ENCODE data around the gene ARSG. TPM values are rescaled to one million over a fixed set of nuclear protein-coding genes. Genes with fewer than 3 reads are reported as not detected.
A peak's percentile ranks its signal among the peaks of the same experiment; 100 is the strongest.

ARSG gene
- total RNA-seq, 1 donor from 2014 or later = 5.5 TPM

- DNase-seq (ENCODE audit: low spot score) = no peak
These were observed 159.5 kb downstream of the ARSG start for GRCh38 chr17:68450801-68451200.

GRCh38 chr17:68451670-68452354 is 160.5 kb downstream of the ARSG start:
- DNase-seq (ENCODE audit: low spot score) = no peak

- DNase-seq (ENCODE audit: low spot score) = no peak
These were observed 161.5 kb downstream of the ARSG start for GRCh38 chr17:68452724-68453290.

- DNase-seq (ENCODE audit: low spot score) = no peak
These were observed 162.8 kb downstream of the ARSG start for GRCh38 chr17:68453991-68454665.

- DNase-seq (ENCODE audit: low spot score) = peak; percentile 44
These were observed 164.6 kb downstream of the ARSG start for GRCh38 chr17:68455901-68456338.

DNA sequence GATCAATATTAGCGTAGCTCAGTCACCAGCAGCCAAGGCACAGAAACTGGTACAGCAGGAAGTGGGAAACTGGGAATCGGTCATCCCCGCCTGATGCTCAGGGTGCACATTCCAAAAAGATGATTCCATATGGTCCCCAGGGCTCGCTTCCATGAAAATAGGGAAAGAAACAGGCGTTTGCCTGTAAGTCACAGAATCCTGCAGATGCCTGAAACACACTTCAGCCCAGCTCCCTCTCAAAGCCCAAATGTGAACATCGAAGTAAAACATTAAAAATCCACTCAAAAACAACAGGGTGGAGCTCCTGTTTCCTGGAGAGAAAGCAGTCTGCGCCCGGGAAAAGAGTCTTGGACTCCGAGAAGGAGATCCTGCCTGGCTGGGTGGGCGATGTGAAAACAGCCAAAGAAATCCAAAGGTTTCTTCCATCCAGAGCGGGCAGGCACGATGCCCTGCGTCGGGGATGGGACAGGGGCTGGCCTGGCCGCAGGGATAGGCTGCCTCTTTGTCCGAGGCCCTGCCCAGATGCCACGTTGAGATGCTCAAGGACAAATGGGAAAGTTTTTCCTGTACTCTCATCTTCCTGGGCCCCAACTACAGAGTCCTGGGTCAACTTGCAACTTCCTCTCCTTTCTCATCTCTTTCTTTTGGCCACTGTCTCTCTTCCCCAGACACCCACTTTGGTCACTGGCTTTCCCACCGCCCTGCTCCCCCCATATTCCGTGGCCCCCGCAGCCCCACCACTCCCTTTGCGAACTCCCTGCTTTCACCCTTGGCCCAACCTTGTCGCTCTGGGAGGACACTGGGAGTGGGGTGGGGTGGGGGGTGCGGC is 165.3 kb downstream of the ARSG start:
- DNase-seq (ENCODE audit: low spot score) = peak; percentile 96

DNA sequence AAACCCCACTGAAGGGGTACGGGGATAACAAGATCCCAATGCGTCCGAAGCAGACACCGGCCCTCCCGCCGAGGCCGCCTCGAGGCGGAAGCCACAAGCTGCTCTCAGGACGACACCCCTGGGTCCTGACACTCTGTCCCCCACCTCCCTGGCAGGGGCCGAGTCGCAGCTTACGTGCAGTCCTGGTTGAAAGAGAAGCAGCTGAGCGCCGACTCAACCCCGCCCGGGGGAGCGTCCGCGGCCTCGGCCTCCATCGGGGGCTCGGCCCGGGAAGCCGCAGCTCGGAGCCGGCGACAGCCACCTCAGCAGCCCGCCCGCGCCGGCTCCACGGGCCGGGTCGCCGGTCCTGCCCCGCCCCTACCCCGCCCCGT is 165.9 kb downstream of the ARSG start, which contains the start of gene WIPI1:
WIPI1 (minus strand) TSS at position 329 of the 371 bp plus-strand sequence; CDS start at position 254, 75 bp downstream.
- DNase-seq (ENCODE audit: low spot score) = no peak

DNA sequence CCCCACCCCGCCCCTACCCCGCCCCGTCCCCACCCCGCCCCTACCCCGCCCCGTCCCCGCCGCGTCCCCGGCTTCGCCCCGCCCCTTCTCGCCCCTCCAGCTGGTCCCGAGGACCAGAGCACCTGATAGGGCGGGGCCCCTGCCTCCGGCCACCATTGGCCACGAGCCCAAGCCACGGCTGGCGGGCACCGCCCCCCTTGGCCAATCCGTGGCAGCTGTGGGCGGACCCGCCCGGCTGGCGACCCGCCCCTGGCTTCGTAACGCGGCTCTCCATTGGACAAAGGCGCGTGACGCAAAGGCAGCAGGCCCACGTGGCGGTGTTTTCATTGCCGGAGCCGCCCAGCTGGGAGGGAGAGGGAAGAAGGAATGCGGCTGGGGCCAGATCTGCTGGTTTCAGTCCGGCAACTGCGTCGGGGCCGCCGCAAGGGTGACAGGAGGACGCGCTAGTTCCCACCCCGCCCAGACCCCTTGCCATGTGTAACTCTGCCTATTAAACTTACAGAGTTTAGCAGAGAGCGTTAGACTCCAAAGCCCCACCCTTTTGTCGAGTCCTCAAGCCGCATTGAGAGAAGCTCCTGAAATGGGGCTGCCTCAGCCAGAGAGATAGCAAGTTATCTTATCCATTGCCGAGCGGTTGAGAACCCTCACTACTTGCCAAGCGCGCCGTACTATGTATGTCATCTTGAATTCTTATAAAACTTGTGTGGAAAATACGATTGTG is 166.4 kb downstream of the ARSG start:
- peak; percentile 99 for DNase-seq (ENCODE audit: low spot score)

GRCh38 chr17:68458260-68459036 is 167.2 kb downstream of the ARSG start:
- DNase-seq (ENCODE audit: low spot score) = no peak

DNA sequence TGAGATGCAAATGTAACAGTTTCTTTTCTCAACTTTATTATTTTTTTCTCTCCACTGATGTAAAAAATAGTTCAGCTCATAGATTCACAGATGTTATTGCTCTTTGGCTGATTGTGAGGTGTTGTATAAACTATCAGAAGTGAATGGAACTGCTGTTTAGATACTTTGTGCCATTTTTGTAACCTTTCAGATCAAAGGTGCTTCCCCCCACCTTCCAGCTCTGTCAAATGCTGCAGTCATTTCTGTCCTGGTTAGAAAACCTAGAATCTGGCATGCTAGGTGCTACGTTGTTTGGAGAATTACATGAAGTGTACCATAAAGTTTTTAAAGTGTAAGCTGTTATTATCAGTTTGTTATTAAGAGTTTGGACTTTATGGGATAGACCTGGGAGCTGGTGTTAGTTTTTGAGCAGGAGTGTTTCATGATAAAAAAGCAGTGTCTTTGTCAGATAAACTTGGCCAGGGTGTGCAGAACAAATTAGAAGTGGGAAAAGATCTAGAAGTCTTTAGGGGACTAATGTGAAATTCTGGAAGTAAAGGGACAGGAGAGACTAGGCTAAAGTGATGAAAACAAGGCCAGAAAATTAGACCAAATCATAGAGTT is 167.8 kb downstream of the ARSG start:
- no peak for DNase-seq (ENCODE audit: low spot score)

GRCh38 chr17:68460146-68460545 is 168.9 kb downstream of the ARSG start:
- DNase-seq (ENCODE audit: low spot score) = no peak

DNA sequence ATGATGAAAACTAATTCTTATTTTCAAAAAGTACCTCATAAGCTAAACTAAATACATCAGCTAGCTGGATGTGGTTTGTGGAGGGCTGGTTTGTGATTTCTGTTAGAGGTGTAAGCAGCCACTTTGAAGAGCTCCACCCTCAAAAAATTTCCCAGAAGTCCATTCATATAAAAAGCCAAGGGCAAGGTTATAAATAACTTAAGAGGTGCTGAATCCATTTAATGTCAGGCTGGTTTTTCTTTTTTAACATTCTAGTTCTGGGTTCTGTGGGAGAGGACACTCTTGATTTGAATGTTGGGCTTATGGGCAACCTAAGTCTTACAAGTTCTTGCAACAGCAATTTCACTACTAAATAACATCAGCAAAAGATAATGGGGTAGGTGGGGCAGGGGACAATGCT is 169.4 kb downstream of the ARSG start:
- DNase-seq (ENCODE audit: low spot score) = no peak

DNA sequence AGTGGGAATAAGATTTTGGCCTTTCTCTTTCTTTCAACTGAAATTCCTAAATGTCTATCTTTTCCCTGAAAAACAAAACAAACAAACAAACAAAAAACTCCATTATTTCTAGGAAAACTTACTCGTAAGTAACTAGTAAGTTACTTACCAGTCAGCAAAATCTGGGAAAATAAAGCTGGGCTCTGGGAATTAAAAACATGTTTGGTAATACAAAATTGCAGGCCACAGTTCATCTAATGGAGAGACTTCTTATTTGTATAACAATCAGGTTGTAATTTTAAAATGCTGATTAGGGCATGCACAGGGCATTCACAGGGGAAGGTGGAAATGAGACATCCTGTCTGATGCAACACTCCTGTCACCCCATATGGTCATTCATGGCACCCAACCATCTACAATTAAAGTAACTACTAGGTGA is 169.8 kb downstream of the ARSG start:
- DNase-seq (ENCODE audit: low spot score) = no peak

DNA sequence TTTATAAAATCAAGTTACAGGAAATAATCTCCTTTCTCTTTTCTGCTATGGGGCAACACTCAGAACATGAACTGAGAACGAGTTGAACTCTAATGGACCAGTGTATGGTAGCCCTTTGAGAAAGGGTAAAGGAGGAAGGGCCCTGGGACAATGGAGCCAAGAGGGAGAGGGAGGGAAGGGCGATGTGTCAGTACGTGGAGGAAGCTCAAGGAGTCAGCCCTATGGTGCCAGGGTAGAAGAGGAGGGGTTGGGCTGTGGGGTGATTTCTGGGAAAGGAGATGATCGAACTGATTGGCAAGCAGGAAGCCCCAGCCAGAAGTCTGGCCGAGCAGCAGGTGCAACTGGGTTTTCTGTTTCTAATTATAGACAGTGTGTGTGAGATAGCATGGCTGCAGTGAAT is 170.3 kb downstream of the ARSG start:
- DNase-seq (ENCODE audit: low spot score) = no peak

- DNase-seq (ENCODE audit: low spot score) = peak; percentile 91
These were observed 171.3 kb downstream of the ARSG start for GRCh38 chr17:68462381-68463210.

GRCh38 chr17:68463211-68464019 is 172.1 kb downstream of the ARSG start:
- DNase-seq (ENCODE audit: low spot score) = no peak

GRCh38 chr17:68468334-68468733 is 177.0 kb downstream of the ARSG start:
- DNase-seq (ENCODE audit: low spot score) = no peak

GRCh38 chr17:68468788-68469187 is 177.5 kb downstream of the ARSG start:
- peak; percentile 12 for DNase-seq (ENCODE audit: low spot score)
